GM18868 (cell line): ENCODE data around the gene ZNF701.
A peak's percentile ranks its signal among the peaks of the same experiment; 100 is the strongest.
"Not testable (repeated sequence)": the region's sequence is repeated elsewhere in the genome, so short reads cannot be mapped to it uniquely, and the experiment has no call there.

Experiments
- ATAC-seq: cut with Tn5 transposase; IDR thresholded peaks from one replicate; pipeline ENCODE4 v1.9.1; 2021; ENCODE audit warnings: mild to moderate bottlenecking, moderate library complexity; ENCODE audit not compliant: unreplicated experiment

Gene ZNF701

DNA sequence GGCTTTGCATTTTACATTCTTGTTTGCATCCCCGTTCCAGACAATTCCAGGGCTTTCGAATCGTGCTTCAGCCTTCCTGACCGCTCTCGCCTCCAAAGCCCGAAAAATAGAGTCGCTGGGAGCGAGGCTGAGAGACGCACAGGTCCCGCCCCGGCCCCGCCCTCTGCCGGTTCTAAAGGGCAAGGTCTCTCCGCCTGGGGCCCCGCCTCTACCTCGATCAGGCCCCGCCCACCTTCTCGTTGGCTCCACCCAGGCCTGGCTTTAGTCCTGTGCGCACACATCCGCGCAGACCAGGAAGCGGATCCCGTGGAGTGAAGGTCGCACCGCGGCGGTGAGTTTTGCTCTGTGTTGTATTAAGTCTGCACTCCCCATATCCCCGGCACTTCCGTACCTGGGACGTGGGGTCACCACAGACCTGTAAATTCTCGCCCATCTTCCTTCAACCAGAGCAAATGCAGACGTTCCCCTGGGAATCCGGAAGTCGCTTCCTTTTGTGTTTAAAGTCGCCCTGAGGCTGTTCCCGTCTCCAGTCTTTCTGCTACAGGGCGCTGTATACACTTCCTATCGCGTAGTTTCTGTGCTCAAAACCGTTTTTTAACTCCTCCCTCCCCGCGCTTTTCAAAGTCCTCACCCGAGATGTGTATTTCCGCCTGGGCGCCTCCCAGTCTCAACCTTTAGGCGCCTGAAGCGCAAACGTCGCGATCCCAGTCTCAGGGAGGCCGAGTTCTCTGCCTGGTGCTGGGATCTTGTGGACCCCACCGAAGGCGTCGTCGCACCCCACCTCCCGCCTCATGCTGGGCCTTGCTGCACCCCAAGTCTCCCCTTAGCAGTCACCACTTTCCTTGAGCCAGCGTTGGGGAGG, at the start of gene ZNF701:
TSS of gene ZNF701 (plus strand) at position 288 of the 862 bp plus-strand sequence. CDS start 3,861 bp downstream, outside the sequence.
- ATAC-seq: peak; percentile 93

DNA sequence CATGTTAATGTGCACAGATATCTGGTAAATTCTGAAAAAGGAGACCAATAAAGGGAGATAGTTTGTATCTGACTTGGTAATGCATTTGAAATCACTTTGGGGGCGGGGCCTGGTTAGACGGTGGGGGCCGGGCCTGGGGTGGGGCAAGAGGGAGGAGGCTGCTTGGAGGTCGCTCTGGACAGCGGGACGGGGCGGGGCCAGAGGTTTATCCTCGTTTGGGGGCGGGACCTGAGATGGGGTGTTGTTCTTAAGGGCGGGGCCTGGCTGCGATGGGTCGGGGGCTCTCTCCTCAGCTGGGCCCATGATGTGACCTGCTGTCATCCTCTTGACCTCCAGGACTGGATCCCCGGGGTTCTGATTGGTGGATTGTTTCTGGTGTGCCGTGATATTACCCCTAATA, 47.5 kb upstream of the ZNF701 start:
- ATAC-seq: no peak

DNA sequence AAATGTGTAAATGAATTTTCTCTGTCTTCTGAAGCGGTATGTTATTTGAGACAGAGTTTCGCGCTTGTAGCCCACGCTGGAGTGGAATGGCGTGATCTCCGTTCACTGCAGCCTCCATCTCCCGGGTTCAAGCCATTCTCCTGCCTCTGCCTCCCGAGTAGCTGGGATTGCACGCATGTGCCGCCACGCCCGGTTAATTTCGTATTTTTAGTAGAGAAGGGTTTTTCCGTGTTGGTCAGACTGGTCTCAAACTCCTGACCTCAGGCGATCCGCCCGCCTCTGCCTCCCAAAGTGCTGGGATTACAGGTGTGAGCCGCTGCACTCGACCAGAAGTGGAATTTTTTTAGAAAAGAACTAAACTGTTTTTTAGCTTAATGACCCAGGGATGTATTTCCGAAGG, 46.0 kb upstream of the ZNF701 start:
- ATAC-seq: no peak

DNA sequence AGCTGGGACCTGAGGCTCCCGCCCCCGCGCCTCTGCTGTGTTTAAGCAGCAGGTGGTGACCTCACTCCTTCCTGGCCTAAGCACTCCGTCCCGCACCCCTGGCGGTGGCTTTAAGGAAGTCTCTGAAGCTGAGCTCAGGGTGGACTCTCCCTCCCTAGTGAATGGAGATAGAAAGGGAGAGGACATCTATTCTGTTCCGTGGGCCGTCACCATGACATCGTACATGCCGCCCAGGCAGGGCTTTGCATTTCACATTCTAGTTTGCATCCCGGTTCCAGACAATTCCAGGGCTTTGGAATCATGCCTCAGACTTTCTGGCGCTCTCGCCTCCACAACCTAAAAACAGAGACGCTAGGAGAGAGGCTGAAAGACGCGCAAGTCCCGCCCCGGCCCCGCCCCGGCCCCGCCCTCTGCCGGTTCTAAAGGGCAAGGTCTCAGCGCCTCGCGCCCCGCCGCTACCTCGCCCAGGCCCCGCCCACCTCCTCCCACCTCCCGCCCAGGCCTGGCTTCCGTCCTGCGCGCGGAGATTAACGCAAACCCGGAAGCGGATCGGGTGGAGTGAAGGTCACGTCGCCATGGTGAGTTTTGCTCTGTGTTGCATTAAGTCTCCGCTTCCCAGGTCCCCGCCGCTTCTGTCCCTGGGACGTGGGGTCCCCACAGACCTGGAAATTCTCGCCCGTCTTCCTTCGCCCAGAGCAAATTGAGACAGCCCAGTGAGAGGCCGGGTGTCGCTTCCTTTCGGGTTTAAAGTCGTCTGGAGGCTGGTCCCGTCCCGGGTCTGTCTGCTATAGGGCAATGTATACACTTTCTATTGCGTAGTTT, 42.7 kb upstream of the ZNF701 start, which contains the start of gene ZNF808:
TSS of gene ZNF808 (plus strand) at position 535 of the 822 bp plus-strand sequence. CDS start 15,617 bp downstream, outside the sequence.
- ATAC-seq: peak; percentile 87

DNA sequence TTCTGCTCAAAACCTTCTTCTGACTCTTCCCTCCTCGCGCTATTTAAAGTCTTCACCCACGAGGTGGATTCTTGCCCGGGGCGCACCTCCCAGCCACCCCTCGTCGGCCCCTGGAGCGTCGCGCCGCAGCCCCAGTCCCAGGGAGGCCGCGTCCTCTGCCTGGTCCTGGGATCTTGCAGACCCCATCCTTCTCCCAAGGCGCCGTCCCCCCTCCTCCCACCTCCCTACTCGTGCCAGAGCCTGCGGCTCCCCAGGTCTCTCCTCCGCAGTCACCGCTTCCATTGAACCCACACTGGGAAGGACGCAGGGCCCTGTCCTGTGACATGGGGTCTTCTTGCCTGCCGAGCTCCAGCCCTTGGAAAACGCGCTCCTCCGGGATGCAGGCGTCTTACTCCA, 42.1 kb upstream of the ZNF701 start:
- peak; percentile 9 for ATAC-seq

DNA sequence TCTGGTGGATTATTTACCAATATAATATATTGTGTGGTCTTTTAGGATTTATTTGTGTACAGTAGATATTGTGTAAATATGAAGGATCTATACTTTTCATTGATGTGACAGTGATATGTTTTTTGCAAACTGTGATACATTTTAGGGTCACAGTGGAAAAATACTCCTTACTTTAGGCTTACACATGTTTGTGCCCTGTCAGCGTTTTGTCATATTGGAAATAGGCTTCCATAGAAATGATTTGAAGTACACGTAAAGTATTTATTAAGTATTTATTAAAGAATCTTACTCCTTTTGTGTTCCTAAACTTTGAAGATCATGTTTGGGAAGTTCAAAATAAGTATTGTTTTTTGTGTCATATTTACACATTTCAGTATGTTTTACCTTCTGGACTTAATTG, 37.6 kb upstream of the ZNF701 start:
- ATAC-seq: no peak

DNA sequence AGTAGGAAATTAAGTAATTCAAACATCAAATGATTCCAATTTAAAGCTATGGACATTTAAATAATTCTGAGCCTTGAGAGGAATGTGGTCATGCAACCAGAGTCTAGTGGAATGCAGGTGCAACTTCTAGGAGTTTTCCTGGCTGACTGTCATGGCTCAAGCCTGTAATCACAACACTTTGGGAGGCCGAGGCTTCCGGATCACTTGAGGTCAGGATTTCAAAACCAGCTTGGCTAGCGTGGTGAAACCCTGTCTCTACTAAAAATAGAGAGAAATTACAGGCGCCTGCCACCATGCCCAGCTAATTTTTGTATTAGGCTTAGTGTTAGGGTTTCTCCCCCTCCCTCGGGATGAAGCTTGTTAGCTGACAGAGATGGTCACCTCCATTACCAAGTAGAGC, 36.2 kb upstream of the ZNF701 start:
- no peak for ATAC-seq

DNA sequence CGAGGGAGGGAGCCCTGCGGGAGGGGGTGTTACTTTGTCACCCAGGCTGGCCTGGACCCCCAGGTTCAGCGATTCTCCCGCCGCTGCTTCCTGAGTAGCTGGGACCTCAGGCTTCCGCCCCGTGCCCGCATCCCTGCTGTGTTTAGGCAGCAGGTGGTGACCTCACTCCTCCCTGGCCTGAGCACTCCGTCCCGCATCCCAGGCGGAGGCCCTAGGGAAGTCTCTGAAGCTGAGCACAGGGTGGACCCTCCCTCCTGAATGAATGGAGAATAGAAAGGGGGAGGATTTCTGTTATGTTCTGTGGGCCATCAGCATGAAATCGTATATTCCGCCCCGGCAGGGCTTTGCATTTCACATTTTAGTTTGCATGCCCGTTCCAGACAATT, 34.7 kb upstream of the ZNF701 start:
- not testable (repeated sequence) for ATAC-seq

DNA sequence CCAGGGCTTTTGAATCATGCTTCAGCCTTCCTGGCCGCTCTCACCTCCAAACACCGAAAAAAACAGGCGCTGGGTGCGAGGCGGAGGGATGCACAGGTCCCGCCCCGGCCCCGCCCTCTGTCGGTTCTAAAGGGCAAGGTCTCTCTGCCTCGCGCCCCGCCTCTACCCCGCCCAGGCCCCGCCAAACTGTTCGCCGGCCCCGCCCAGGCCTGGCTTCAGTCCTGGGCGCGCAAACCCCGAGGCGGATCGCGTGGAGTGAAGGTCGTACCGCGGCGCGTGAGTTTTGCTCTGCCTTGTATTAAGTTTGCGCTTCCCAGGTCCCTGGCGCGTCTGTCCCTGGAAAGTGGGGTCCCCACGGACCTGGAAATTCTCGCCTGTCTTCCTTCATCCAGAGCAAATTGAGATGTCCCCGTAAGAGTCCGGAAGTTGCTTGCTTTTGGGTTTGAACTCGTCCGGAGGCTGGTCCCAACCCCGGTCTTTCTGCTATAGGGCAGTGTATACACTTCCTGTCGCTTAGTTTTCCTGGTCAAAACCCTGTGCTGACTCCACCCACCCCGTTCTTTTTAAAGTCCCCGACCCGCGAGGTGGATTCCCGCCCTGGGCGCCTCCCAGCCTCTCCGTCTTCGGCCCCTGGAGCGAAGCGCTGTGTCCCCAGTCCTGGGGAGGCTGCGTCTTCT, 34.2 kb upstream of the ZNF701 start:
- peak; percentile 74 for ATAC-seq

DNA sequence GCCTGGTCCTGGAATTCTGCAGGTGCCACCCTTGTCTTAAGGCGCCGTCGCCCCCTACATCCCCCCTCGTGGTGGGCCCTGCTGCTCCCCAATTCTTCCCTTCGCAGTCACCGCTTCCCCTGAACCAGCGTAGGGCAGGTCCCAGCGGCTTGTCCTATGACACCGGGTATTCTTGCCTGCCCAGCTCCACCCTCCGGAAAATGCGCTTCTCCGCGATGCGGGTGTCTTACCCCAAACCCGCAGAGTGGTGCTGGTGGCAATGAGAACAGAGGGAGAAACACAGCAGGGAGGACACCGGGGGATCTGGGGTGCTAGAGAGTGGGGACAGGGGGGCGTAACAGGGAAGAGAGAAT, 33.7 kb upstream of the ZNF701 start:
- ATAC-seq: peak; percentile 33

DNA sequence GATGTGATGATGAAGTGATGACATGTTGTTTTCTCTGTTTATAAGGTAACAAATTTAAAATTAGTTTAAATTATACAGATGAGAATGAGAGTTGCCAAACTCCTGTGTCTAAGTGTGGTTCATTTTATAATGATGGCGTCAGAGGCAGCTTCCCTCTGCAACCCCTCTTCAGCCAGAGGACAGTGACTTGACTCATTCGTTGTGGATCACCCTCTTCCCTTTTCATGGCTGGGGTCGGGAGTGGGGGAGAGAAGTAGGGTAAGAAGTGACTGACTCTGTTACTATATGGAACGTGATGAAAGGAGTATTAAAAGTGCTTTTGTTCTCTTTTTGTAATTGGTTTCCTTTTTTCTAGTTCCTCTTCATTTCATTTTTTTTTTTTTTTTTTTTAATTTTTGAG, 31.3 kb upstream of the ZNF701 start:
- not testable (repeated sequence) for ATAC-seq

DNA sequence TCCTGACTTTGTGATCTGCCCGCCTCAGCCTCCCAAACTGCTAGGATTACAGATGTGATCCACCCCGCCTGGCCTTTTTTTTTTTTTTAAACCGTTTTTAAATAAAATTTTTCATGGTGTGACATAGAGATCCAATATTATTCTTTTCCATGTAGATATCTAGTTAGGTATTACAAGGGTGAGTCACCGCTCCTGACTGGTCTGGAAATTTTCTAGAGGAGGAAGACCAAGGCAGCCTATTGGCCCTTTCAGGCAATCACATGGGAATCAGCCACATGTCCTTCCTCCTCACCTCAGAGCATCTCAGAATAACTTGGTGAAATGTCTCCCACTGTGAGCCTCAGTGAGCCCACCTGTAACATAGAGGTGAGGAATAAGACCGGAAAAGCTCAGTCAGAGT, 28.9 kb upstream of the ZNF701 start:
- ATAC-seq: not testable (repeated sequence)

DNA sequence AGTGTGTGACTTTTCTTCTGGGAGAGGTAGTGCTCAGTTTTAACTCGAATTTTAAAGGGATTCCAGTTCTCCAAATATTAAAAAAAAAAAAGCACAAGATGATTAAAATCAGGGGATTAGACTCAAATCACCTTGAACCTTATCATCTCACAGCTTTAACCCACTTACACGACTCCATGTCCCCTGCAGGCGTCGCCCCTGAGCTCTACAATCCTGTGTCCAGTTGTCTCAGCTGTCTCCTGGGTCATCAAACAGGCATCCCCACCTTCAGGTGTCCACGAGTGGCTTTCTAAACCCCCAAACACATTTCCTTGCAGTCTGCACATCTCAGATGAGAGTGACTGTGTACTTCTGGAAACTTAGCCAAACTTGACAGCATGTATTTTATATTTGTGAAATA, 28.5 kb upstream of the ZNF701 start:
- no peak for ATAC-seq

DNA sequence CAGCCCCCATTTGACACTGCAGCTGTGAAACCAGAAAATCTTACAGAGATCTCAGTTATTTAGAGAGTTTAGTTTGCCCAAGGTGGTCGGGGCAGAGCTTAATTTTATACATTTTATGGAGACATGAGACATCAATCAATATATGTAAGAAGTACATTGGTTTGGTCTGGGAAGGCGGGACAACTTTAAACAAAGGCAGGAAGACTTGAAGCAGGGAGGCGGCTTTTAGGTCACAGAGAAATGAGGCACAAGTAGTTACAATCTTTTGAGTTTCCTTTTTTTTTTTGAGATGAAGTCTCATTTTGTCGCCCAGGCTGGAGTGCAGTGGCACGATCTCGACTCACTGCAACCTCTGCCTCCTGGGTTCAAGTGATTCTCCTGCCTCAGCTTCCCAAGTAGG, 27.5 kb upstream of the ZNF701 start:
- not testable (repeated sequence) for ATAC-seq

DNA sequence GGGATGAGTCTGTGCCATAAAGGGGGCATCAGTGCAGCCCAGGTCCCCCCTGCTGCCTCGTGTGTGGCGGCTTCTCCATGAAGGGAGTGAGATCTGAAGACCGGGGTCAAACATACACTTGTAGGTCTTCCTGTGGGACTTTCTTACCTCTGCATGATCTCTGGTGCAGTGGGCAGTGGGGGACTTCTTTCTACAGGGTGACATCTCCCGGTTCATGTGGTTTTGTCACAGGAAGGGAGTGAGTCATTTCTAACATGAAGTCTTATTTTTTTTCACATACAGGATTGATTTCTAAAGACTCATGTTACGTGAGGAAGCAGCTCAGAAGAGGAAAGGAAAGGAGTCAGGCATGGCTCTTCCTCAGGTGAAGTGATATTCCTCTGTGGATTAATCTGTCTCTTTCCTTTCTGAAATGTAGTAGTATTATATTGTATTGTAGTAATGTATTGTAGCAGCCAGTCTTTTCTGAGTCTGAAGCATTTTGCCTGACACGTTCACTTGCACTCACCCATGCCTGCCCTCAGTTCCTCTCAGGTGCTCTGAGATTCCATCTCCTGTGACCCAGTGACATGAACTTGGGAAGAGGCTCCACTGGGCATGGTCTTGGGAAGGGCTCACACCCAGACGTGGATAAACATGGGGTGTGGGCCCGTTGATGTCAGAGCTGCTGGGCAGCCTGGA, 27.0 kb upstream of the ZNF701 start:
- no peak for ATAC-seq

DNA sequence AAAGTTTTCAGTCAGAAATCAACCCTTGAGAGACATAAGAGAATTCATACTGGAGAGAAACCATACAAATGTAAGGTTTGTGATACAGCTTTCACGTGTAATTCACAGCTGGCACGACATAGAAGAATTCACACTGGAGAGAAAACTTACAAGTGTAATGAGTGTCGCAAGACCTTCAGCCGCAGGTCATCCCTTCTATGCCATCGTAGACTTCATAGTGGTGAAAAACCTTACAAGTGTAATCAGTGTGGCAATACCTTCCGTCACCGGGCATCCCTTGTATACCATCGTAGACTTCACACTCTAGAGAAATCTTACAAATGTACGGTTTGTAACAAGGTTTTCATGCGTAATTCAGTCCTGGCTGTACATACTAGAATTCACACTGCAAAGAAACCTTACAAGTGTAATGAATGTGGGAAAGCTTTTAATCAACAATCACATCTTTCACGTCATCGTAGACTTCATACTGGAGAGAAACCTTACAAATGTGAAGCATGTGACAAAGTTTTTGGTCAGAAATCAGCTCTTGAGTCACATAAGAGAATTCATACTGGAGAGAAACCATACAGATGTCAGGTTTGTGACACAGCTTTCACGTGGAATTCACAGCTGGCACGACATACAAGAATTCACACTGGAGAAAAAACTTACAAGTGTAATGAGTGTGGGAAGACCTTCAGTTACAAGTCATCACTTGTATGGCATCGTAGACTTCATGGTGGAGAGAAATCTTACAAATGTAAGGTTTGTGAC, 15.7 kb upstream of the ZNF701 start:
- no peak for ATAC-seq

DNA sequence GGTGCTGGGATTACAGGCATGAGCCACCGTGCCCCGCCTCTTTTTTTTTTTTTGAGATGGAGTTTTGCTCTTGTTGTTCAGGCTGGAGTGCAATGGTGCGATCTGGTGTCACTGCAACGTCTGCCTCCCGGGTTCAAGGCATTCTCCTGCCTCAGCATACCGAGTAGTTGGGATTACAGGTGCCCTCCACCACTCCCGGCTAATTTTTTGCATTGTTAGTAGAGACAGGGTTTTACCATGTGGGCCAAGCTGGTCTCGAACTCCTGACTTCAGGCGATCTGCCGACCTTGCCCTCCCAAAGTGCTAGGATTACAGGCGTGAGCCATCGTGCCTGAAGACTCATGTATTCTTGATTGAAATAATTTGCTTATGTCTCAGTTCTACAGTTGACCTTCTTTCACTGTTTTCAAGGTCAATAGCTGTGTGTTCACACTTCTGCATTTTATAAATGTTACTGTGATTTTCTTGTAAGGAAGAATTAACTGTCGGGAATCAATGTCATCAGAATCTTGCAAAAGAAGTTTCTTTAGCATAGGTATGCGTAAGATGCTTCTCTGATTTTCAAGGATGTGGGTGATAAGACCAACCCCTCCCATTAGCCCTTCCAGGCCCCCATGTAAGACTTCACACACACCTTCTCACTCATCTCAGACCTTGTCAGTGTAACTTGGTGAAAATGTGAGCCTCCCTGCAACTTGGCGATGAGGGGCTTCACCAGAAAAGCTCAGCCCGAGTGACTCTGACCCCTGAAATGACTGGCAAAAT, 12.7 kb upstream of the ZNF701 start:
- no peak for ATAC-seq

DNA sequence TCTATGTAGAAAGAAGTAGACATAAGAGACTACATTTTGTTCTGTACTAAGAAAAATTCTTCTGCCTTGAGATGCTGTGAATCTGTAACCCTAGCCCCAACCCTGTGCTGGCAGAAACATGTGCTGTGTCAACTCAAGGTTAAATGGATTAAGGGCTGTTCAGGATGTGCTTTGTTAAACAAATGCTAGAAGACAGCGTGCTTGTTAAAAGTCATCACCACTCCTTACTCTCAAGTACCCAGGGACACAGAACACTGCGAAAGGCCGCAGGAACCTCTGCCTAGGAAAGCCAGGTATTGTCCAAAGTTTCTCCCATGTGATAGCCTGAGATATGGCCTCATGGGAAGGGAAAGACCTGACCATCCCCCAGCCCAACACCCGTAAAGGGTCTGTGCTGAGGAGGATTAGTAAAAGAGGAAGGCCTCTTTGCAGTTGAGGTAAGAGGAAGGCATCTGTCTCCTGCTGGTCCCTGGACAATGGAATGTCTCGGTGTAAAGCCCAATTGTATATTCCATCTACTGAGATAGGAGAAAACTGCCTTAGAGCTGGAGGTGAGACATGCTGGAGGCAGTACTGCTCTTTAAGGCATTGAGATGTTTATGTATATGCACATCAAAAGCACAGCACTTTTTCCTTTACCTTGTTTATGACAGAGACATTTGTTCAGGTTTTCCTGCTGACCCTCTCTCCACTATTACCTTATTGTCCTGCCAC, 11.2 kb upstream of the ZNF701 start:
- ATAC-seq: not testable (repeated sequence)

DNA sequence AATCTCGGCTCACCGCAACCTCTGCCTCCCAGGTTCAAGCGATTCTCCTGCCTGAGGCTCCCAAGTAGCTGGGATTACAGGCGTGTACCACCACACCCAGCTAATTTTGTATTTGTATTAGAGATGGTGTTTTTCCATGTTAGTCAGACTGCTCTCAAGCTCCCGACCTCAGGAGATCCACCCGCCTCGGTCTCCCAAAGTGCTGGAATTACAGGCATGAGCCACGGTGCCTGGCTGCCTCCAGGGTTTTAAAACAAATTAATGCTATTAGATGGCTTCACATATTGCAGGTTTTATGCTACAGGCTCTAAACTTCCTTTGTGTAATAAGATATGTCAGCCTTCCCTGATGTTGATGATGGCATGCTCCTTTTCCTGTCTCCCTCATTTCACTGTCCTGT, 8.5 kb upstream of the ZNF701 start:
- not testable (repeated sequence) for ATAC-seq
